Uterus (tissue), 4 donors: ENCODE results near the gene DCPS. TPM values are rescaled to one million over a fixed set of nuclear protein-coding genes. Genes with fewer than 3 reads are reported as not detected.
A peak's percentile ranks its signal among the peaks of the same experiment; 100 is the strongest.

ENCODE experiments used
- DNase-seq, 2 donors: peaks; one replicate each; pipeline ENCODE4 v3.0.0-alpha.2; 2019 to 2020
- H3K27ac ChIP-seq, 2 donors: fragments of 200-600 bp; sonication (generic); 1 replicate in 1 of 2; 2 replicates in 1 of 2; pipeline ENCODE4 v1.5.1; 2016 to 2018
- H3K27me3 ChIP-seq, 2 donors: fragments of 200-600 bp; sonication (generic); one replicate each; pipeline ENCODE4 v1.5.1; 2018 to 2019; ENCODE audit warnings: control low read depth in 1 of 2
- H3K36me3 ChIP-seq, 2 donors: fragments of 200-600 bp; sonication (generic); one replicate each; pipeline ENCODE4 v1.5.1; 2019; ENCODE audit warnings: control low read depth in 1 of 2
- H3K4me1 ChIP-seq, 2 donors: fragments of 200-600 bp; sonication (generic); one replicate each; pipeline ENCODE4 v1.5.1; 2018 to 2019; ENCODE audit warnings: control low read depth in 1 of 2
- H3K4me3 ChIP-seq, 2 donors: fragments of 200-600 bp; sonication (generic); 1 replicate in 1 of 2; 2 replicates in 1 of 2; pipeline ENCODE4 v1.5.1; 2018 to 2019; ENCODE audit warnings: mild to moderate bottlenecking in 1 of 2
- H3K9me3 ChIP-seq, 2 donors: fragments of 200-600 bp; sonication (generic); one replicate each; pipeline ENCODE4 v1.5.1; 2019; ENCODE audit warnings: control low read depth in 1 of 2
- CTCF ChIP-seq, 4 experiments: fragments of 200-600 bp in 2 of 4; fragments of 450-650 bp in 2 of 4; sonication (generic) in 2 of 4; IDR thresholded peaks; one replicate each; pipeline ENCODE4 v1.5.1; 2016 to 2019; ENCODE audit warnings: antibody characterized with exemption in 4 of 4, mild to moderate bottlenecking in 2 of 4, moderate library complexity in 1 of 4
- POLR2A ChIP-seq, 2 donors: fragments of 450-650 bp; IDR thresholded peaks; one replicate each; pipeline ENCODE4 v1.6.1; 2016; ENCODE audit warnings: antibody characterized with exemption in 2 of 2, mild to moderate bottlenecking in 1 of 2, moderate library complexity in 1 of 2
- intact Hi-C: fragments of 100-400 bp; cut with DNase I; formaldehyde crosslinking; loops from one replicate; pipeline ENCODE4 v1.15.1; 2023; ENCODE audit warnings: low total_unique reads
- total RNA-seq, 4 donors: library from RNA; depleted of rRNA in 3 of 4; stranded (reverse); fragments of >200 nt in 3 of 4; gene quantifications; one replicate each; pipeline versions ENCODE4 v1.1.0 to v1.2.4, GENCODE V29; 2014 to 2023
- donor health status: DM: yes; HTN: yes; CAD: no.

The DCPS gene
- total RNA-seq, 4 donors from 2014 or later: 6.4 to 19.7 (median 13.0) TPM

GRCh38 chr11:126310200-126310991 lies 6.5 kb downstream of the DCPS start:
- intact Hi-C loops: loop anchor here (1.0 to 10.0 kb wide), 2 partner anchors 104 to 171 kb away; no protein-coding TSS in a partner anchor
- Histone ChIP-seq H3K4me1 (no peaks in the 10 kb centered on the region), H3K36me3 (no peaks in the 10 kb centered on the region), H3K27ac (no peak overlapping the region), H3K4me3 (no peak overlapping the region), H3K9me3 (no peaks in the 10 kb centered on the region), H3K27me3 (no peaks in the 10 kb centered on the region)
- peak; percentile 84 to 88 (median 87) for TF ChIP-seq CTCF (IDR thresholded peaks at IDR 0.05)
- TF ChIP-seq POLR2A (IDR thresholded peaks at IDR 0.05): no peak
- DNase-seq: peak; percentile 74 to 81

- TF ChIP-seq CTCF (IDR thresholded peaks at IDR 0.05) (no peak), POLR2A (IDR thresholded peaks at IDR 0.05) (no peak)
- Histone ChIP-seq H3K9me3 (no peaks in the 10 kb centered on the region), H3K4me1 (no peaks in the 10 kb centered on the region), H3K4me3 (no peak overlapping the region), H3K27me3 (no peaks in the 10 kb centered on the region), H3K27ac (no peak overlapping the region), H3K36me3 (no peaks in the 10 kb centered on the region)
- intact Hi-C loops: loop anchor here (1.0 to 10.0 kb wide), 2 partner anchors 104 to 170 kb away; no protein-coding TSS in a partner anchor
- DNase-seq: no peak
Observed at GRCh38 chr11:126310992-126311310, 7.1 kb downstream of the DCPS start.

GRCh38 chr11:126311401-126312291 lies 7.8 kb downstream of the DCPS start:
- no peaks in the 10 kb centered on the region for H3K4me1 ChIP-seq
- H3K27me3 ChIP-seq: no peaks in the 10 kb centered on the region
- TF ChIP-seq POLR2A (IDR thresholded peaks at IDR 0.05): no peak
- TF ChIP-seq CTCF (IDR thresholded peaks at IDR 0.05): no peak
- no peak for DNase-seq
- H3K9me3 ChIP-seq: no peaks in the 10 kb centered on the region
- no peak overlapping the region for H3K4me3 ChIP-seq
- H3K36me3 ChIP-seq: no peaks in the 10 kb centered on the region
- H3K27ac ChIP-seq: no peak overlapping the region
- intact Hi-C loops: loop anchor here (10.0 kb wide), 1 partner anchor 103 kb away; no protein-coding TSS in a partner anchor

- no peaks in the 10 kb centered on the region for H3K27me3 ChIP-seq
- H3K4me3 ChIP-seq: no peak overlapping the region
- H3K27ac ChIP-seq: no peak overlapping the region
- TF ChIP-seq POLR2A (IDR thresholded peaks at IDR 0.05) (no peak), CTCF (IDR thresholded peaks at IDR 0.05) (no peak)
- no peaks in the 10 kb centered on the region for H3K9me3 ChIP-seq
- no peaks in the 10 kb centered on the region for H3K36me3 ChIP-seq
- no peak for DNase-seq
- H3K4me1 ChIP-seq: no peaks in the 10 kb centered on the region
- intact Hi-C loops: loop anchor here (10.0 kb wide), 1 partner anchor 102 kb away; no protein-coding TSS in a partner anchor
Observed at GRCh38 chr11:126312961-126313360, 9.1 kb downstream of the DCPS start.
